Tibial artery (tissue), 4 donors: ENCODE data around the gene PTPRG.

Experiments used
- DNase-seq, 2 donors: peaks; one replicate each; pipeline ENCODE4 v3.0.0-alpha.2; 2019
- H3K27ac ChIP-seq, 2 donors: fragments of 200-600 bp; sonication (generic) in 1 of 2; 1 replicate in 1 of 2; 2 replicates in 1 of 2; pipeline ENCODE4 v1.5.1; 2018 to 2019; ENCODE audit warnings: mild to moderate bottlenecking in 1 of 2
- H3K27me3 ChIP-seq, 2 donors: fragments of 200-600 bp; sonication (generic) in 1 of 2; one replicate each; pipeline versions ENCODE4 v1.5.1 to v1.6.0; 2016 to 2019
- H3K36me3 ChIP-seq, 3 donors: fragments of 200-600 bp; sonication (generic) in 2 of 3; one replicate each; pipeline ENCODE4 v1.5.1; 2016 to 2019; ENCODE audit warnings: mild to moderate bottlenecking in 2 of 3
- H3K4me1 ChIP-seq, 4 donors: fragments of 200-600 bp; sonication (generic) in 2 of 4; 1 replicate in 3 of 4; 2 replicates in 1 of 4; pipeline ENCODE4 v1.5.1; 2016 to 2019
- H3K4me3 ChIP-seq, 2 donors: fragments of 200-600 bp; sonication (generic) in 1 of 2; 1 replicate in 1 of 2; 2 replicates in 1 of 2; pipeline ENCODE4 v1.5.1; 2018 to 2019; ENCODE audit warnings: mild to moderate bottlenecking in 2 of 2
- H3K9me3 ChIP-seq, 3 donors: fragments of 200-600 bp; sonication (generic) in 1 of 3; one replicate each; pipeline ENCODE4 v1.5.1; 2016 to 2019
- CTCF ChIP-seq, 2 experiments: fragments of 200-600 bp in 1 of 2; fragments of 450-650 bp in 1 of 2; IDR thresholded peaks; one replicate each; pipeline ENCODE4 v1.5.1; 2017 to 2019; ENCODE audit warnings: antibody characterized with exemption in 2 of 2, mild to moderate bottlenecking in 1 of 2, moderate library complexity in 1 of 2
- intact Hi-C: fragments of 100-400 bp; cut with DNase I; formaldehyde crosslinking; loops from one replicate; pipeline ENCODE4 v1.15.0; 2023; ENCODE audit warnings: low total_unique reads

The PTPRG gene

DNA sequence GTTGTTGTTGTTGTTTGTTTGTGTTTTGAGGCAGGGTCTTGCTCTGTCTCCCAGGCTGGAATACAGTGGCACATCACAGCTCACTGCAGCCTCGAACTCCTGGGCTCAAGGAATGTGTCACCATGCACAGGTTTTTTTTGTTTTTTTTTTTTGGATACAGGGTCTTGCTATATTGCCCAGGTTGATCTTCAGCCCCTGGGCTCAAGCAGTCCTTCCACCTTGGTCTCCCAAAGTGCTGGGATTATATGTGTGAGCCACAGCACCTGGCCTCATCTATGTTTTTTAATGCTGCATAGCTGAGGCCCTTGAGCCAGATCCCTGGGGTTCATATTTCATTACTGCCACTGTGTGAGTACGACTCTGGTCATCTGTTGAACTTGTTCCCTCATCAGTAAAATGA lies 459.3 kb downstream of the PTPRG start:
- Histone ChIP-seq H3K9me3 (no peaks in the 10 kb centered on the region), H3K27me3 (no peaks in the 10 kb centered on the region), H3K4me1 (no peaks in the 10 kb centered on the region), H3K27ac (no peak overlapping the region), H3K4me3 (no peak overlapping the region), H3K36me3 (peaks cover 0 to 2% (median 0%) of the 10 kb centered on the region in 3 donors)
- intact Hi-C loops: no loop called here
- no peak for DNase-seq
- TF ChIP-seq CTCF (IDR thresholded peaks at IDR 0.05): no peak

DNA sequence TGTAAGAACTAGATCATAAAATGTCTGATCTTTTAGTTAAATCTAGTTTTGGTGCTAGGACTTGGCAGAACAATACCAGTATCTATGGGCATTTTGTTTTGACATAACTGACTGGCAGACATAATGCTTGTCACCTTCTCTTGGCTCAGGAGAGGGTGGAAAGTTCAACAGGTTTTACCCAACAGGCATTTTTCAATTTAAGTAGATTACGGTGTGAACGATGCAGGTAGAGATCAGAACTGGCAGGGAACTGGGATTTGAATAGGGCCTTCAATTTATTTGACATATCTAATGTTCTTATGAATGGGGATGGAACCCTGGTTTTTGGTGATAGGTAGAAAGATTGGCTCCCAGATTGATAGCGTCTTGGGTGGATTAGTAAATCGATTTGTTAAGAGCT lies 460.9 kb downstream of the PTPRG start:
- intact Hi-C loops: no loop called here

GRCh38 chr3:62024882-62025281 lies 463.5 kb downstream of the PTPRG start:
- Histone ChIP-seq H3K4me1 (peaks cover 0 to 12% (median 0%) of the 10 kb centered on the region in 4 donors), H3K27ac (no peak overlapping the region), H3K4me3 (no peak overlapping the region), H3K27me3 (no peaks in the 10 kb centered on the region), H3K36me3 (no peaks in the 10 kb centered on the region), H3K9me3 (no peaks in the 10 kb centered on the region)
- intact Hi-C loops: no loop called here
- TF ChIP-seq CTCF (IDR thresholded peaks at IDR 0.05): no peak
- no peak for DNase-seq

More for the DNA sequence above, 460.9 kb downstream of the PTPRG start:
- DNase-seq: no peak
- Histone ChIP-seq H3K27me3 (no peaks in the 10 kb centered on the region), H3K4me1 (no peaks in the 10 kb centered on the region), H3K27ac (no peak overlapping the region), H3K4me3 (no peak overlapping the region), H3K36me3 (peaks cover 0 to 2% (median 0%) of the 10 kb centered on the region in 3 donors), H3K9me3 (no peaks in the 10 kb centered on the region)
- TF ChIP-seq CTCF (IDR thresholded peaks at IDR 0.05): no peak

DNA sequence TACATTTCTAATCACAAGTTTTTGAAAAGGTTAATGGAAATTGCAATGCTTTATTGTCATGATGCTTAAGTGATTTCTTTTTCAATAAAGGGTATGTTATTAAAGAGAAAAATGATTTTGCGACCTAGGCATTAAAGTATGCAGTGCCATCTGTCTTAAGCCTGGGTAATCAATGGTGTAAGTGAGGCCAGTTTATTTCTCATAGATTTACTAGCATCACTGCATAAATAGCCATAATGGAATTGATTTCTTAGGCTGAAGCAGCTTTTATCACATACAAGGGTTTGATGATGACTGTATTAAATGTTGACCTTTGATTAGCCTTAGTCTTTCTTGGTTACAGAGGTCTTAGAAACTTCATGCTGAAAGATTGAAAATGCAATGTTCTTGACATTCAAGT lies 464.5 kb downstream of the PTPRG start:
- H3K27me3 ChIP-seq: no peaks in the 10 kb centered on the region
- no peak for TF ChIP-seq CTCF (IDR thresholded peaks at IDR 0.05)
- intact Hi-C loops: no loop called here
- H3K36me3 ChIP-seq: no peaks in the 10 kb centered on the region
- peaks cover 0 to 12% (median 0%) of the 10 kb centered on the region in 4 donors for H3K4me1 ChIP-seq
- no peaks in the 10 kb centered on the region for H3K9me3 ChIP-seq
- H3K4me3 ChIP-seq: no peak overlapping the region
- no peak for DNase-seq
- H3K27ac ChIP-seq: no peak overlapping the region

- Histone ChIP-seq H3K4me1 (peaks cover 0 to 12% (median 0%) of the 10 kb centered on the region in 4 donors), H3K9me3 (no peaks in the 10 kb centered on the region), H3K27ac (no peak overlapping the region), H3K36me3 (no peaks in the 10 kb centered on the region), H3K27me3 (no peaks in the 10 kb centered on the region), H3K4me3 (no peak overlapping the region)
- intact Hi-C loops: no loop called here
- TF ChIP-seq CTCF (IDR thresholded peaks at IDR 0.05): no peak
- DNase-seq: no peak
Observed at GRCh38 chr3:62027241-62027640, 465.9 kb downstream of the PTPRG start.

DNA sequence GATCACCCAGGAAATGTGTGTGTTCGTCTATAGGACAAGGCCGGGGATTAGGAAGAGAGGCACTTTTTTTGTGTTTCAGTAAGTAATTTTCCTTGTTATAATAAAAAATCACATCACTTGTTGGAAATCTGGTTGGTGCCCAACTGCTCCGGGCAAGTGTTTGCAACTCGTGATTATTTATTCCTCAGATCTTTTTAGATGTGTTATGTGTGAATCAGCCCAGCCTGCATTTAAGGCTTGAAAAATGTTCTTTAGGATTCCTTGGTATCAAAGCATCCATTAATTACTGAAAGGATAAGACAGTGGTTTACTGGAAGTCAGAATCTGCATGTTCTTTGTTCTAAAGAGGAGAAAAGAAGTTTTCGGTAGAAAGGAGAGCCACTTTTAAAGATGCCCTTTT lies 466.4 kb downstream of the PTPRG start:
- Histone ChIP-seq H3K9me3 (no peaks in the 10 kb centered on the region), H3K4me1 (peaks cover 0 to 12% (median 0%) of the 10 kb centered on the region in 4 donors), H3K27me3 (no peaks in the 10 kb centered on the region), H3K4me3 (no peak overlapping the region), H3K36me3 (no peaks in the 10 kb centered on the region), H3K27ac (no peak overlapping the region)
- intact Hi-C loops: no loop called here
- no peak for TF ChIP-seq CTCF (IDR thresholded peaks at IDR 0.05)
- DNase-seq: no peak
